ENCODE data around the gene R3HDM2. TPM values are rescaled to one million over a fixed set of nuclear protein-coding genes. Genes with fewer than 3 reads are reported as not detected.
"Not testable (repeated sequence)": the region's sequence is repeated elsewhere in the genome, so short reads cannot be mapped to it uniquely, and the experiment has no call there.

R3HDM2 gene
- total RNA-seq, 4 donors from 2014 or later: 31.0 to 51.9 (median 41.6) TPM

GRCh38 chr12:57420482-57420881, 10.4 kb downstream of the R3HDM2 start:
- no peak for TF ChIP-seq POLR2A (IDR thresholded peaks at IDR 0.05)
- TF ChIP-seq EP300 (IDR thresholded peaks at IDR 0.05): no peak
- TF ChIP-seq, protein P1, sequence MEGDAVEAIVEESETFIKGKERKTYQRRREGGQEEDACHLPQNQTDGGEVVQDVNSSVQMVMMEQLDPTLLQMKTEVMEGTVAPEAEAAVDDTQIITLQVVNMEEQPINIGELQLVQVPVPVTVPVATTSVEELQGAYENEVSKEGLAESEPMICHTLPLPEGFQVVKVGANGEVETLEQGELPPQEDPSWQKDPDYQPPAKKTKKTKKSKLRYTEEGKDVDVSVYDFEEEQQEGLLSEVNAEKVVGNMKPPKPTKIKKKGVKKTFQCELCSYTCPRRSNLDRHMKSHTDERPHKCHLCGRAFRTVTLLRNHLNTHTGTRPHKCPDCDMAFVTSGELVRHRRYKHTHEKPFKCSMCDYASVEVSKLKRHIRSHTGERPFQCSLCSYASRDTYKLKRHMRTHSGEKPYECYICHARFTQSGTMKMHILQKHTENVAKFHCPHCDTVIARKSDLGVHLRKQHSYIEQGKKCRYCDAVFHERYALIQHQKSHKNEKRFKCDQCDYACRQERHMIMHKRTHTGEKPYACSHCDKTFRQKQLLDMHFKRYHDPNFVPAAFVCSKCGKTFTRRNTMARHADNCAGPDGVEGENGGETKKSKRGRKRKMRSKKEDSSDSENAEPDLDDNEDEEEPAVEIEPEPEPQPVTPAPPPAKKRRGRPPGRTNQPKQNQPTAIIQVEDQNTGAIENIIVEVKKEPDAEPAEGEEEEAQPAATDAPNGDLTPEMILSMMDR (IDR thresholded peaks at IDR 0.05): no peak
- Histone ChIP-seq H3K4me3 (no peak overlapping the region), H3K27me3 (no peaks in the 10 kb centered on the region), H3K36me3 (peaks cover 0 to 31% (median 0%) of the 10 kb centered on the region in 3 donors), H3K9me3 (no peaks in the 10 kb centered on the region), H3K4me1 (peaks cover 0 to 25% (median 4%) of the 10 kb centered on the region in 4 donors), H3K27ac (no peak overlapping the region)
- DNase-seq (ENCODE audit: low spot score in 2 of 2): no peak
- WGBS, 2 donors: 95 to 96% methylated on average over 5 of the region's 5 CpGs

DNA sequence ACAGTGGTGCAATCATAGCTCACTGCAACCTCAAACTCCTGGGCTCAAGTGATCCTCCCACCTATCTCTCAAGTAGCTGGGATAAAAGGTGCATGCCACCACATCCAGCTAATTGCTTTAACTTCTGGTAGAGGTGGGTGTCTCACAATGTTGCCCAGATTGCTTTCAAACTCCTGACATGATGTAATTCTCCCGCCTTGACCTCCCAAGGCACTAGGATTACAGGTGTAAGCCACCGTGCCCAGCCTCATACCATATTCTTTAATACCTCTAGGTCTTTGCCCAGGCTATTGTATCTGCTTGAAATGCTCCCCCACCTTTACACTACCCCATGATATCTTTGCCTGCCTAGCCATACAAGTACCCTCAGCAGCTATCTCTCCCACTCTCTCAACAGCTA, 11.3 kb downstream of the R3HDM2 start:
- Histone ChIP-seq H3K36me3 (peaks cover 0 to 26% (median 0%) of the 10 kb centered on the region in 3 donors), H3K27ac (no peak overlapping the region), H3K4me1 (peaks cover 0 to 30% (median 4%) of the 10 kb centered on the region in 4 donors), H3K27me3 (no peaks in the 10 kb centered on the region), H3K4me3 (no peak overlapping the region), H3K9me3 (no peaks in the 10 kb centered on the region)
- 80 to 96% methylated on average over 2 of the region's 2 CpGs for WGBS, 2 donors
- no peak for DNase-seq (ENCODE audit: low spot score in 2 of 2)
- TF ChIP-seq, protein P1 (IDR thresholded peaks at IDR 0.05): no peak
- TF ChIP-seq POLR2A (IDR thresholded peaks at IDR 0.05) (no peak), EP300 (IDR thresholded peaks at IDR 0.05) (no peak)

- WGBS, 2 donors: 82 to 83% methylated on average over 9 of the region's 9 CpGs
- Histone ChIP-seq H3K9me3 (no peaks in the 10 kb centered on the region), H3K36me3 (peaks cover 0 to 17% (median 0%) of the 10 kb centered on the region in 3 donors), H3K27ac (no peak overlapping the region), H3K27me3 (no peaks in the 10 kb centered on the region), H3K4me3 (no peak overlapping the region), H3K4me1 (peaks cover 0 to 30% (median 4%) of the 10 kb centered on the region in 4 donors)
- no peak for DNase-seq (ENCODE audit: low spot score in 2 of 2)
- TF ChIP-seq POLR2A (IDR thresholded peaks at IDR 0.05): no peak
- no peak for TF ChIP-seq EP300 (IDR thresholded peaks at IDR 0.05)
- TF ChIP-seq, protein P1 (IDR thresholded peaks at IDR 0.05): no peak
Observed at GRCh38 chr12:57418255-57418654, 12.6 kb downstream of the R3HDM2 start.

DNA sequence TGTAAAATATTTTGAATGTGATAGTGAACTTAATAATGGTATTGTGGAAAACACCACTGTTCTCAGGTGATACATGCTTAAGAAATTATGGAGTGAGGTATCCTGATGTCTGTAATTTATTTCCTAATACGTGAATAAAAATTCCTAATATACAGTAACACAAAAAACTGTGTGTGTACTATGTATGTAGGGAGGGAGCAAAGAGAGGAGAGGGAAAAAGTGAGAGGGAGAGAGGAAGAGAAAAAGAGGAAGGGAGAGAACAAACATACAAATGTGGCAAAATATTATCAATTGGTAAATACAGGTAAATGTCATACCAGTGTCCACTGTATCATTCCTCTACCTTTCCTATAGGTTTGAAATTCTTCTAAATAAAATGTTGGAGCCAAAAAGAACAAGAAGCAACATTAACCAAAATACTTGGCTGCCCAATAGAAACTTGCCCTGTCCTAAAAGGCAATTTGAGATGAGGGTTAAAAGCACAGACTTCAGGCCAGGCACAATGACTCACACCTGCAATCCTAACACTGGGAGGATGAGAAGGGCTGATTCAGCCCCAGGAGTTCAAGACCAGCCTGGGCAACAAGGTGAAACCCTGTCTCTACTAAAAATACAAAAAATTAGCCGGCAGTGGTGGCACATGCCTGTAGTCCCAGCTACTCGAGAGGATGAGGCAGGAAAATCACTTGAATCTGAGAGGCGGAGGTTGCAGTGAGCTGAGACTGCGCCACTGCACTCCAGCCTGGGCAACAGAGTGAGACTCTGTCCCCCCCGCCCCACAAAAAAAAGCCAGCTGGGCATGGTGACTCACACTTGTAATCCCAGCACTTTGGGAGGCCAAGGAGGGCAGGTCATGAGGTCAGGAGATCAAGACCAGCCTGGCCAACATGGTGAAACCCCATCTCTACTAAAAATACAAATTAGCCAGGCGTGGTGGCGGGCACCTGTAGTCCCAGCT, 14.5 kb downstream of the R3HDM2 start:
- TF ChIP-seq EP300 (IDR thresholded peaks at IDR 0.05) (no peak), POLR2A (IDR thresholded peaks at IDR 0.05) (no peak)
- TF ChIP-seq, protein P1 (IDR thresholded peaks at IDR 0.05): no peak
- 82 to 88% methylated on average over 8 of the region's 8 CpGs for WGBS, 2 donors
- DNase-seq (ENCODE audit: low spot score in 2 of 2): no peak

DNA sequence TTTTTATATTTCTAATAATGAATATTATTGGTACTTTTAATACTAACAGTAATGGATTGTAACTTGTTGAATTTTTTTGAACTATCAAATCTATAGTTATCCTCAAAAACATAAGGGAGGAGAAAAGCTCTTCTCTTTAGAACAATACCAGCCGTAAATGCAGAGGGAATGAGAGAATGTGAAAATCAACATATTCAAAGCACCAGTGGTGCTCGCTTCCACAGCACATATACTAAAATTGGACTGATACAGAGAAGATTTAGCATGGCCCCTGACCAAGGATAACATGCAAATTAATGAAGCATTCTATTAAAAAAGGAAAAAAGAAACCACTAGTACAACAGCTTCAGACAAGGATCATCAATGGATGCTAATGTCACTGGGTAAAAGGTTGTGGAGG, 15.8 kb downstream of the R3HDM2 start:
- Histone ChIP-seq H3K9me3 (no peaks in the 10 kb centered on the region), H3K27ac (no peak overlapping the region), H3K4me1 (peaks cover 0 to 30% (median 4%) of the 10 kb centered on the region in 4 donors), H3K4me3 (no peak overlapping the region), H3K27me3 (no peaks in the 10 kb centered on the region), H3K36me3 (no peaks in the 10 kb centered on the region)
- no peak for DNase-seq (ENCODE audit: low spot score in 2 of 2)
- WGBS, 2 donors: 53% methylated on average over 2 of the region's 2 CpGs
- TF ChIP-seq POLR2A (IDR thresholded peaks at IDR 0.05): no peak
- TF ChIP-seq, protein P1 (IDR thresholded peaks at IDR 0.05): no peak
- TF ChIP-seq EP300 (IDR thresholded peaks at IDR 0.05): no peak

More for the DNA sequence above, 14.5 kb downstream of the R3HDM2 start:
- H3K4me3 ChIP-seq: no peak overlapping the region
- H3K4me1 ChIP-seq: peaks cover 0 to 30% (median 4%) of the 10 kb centered on the region in 4 donors
- H3K9me3 ChIP-seq: no peaks in the 10 kb centered on the region
- no peak overlapping the region for H3K27ac ChIP-seq
- peaks cover 0 to 4% (median 0%) of the 10 kb centered on the region in 3 donors for H3K36me3 ChIP-seq
- H3K27me3 ChIP-seq: no peaks in the 10 kb centered on the region

GRCh38 chr12:57414160-57414559, 16.7 kb downstream of the R3HDM2 start:
- 85 to 87% methylated on average over 6 of the region's 6 CpGs for WGBS, 2 donors
- H3K27me3 ChIP-seq; DNase-seq (ENCODE audit: low spot score in 2 of 2); H3K9me3 ChIP-seq; H3K27ac ChIP-seq; H3K36me3 ChIP-seq; H3K4me3 ChIP-seq: not testable (repeated sequence)
- H3K4me1 ChIP-seq: peaks cover 0 to 33% (median 4%) of the 10 kb centered on the region in 4 donors
